GM18502 (cell line): Measurements from ENCODE around the gene GALNT18.

Experiments
- ATAC-seq: cut with Tn5 transposase; IDR thresholded peaks from one replicate; pipeline ENCODE4 v1.9.1; 2021; ENCODE audit warnings: mild to moderate bottlenecking; ENCODE audit not compliant: unreplicated experiment, poor library complexity

GALNT18 gene

DNA sequence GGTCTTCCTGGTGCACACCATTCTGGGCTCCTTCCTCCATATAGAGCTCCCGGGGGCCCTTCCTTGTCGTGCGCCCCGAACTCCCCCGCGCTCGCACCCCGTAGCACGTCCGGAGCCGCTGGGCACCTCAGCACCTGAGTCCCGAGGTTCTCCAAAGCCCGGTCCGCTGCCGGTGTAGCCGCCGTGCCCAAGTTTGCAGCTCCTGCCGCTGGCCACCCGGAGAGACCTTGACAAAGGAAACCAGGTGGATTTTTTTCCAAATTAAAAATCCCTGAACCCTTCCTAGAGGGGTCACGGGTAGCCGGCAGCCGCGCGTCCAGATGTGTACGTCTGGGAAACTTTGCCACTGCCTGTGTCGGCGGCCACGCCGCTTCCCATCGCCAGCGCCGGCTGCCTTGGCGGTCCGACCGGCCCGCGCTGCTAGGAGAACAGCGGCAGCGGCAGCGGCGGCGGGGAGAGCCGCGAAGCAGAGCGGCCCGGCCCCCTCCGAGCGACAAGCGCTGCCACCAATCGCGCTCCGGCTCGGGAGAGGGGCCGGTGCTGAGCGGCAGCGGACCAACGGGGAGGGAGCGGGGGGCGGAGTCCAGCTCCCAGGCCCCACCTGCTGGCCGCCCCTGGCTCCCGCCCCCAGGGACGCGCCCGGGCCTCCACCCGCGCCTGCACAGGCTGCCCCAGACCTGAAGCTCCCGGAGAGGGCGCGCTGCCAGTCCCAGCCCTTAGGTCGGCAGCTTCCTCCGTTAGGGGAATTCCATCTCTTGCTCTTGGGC, at the start of gene GALNT18:
GALNT18 (minus strand) TSS at position 433 of the 767 bp plus-strand sequence.
- ATAC-seq, result peak; percentile 95

DNA sequence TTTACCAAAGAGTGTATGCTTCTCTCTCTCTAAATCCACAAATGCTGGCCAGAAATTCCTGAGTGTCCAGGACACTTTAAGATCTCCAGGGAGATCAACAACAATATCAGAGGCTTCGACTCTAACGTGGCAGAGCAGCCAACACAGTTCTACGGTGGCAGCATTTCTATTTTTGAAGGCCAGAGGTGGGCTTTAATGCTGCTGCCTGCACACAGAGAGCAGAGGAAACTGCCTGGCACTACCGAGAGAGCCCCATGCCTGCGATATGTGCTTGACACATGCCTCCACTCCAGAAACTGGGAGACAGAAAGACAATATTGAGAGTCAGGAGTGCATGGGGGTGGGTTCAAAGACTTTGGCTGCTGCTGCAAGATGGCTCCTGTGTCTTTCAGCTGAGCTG, 48.8 kb upstream of the GALNT18 start:
- ATAC-seq, result no peak

DNA sequence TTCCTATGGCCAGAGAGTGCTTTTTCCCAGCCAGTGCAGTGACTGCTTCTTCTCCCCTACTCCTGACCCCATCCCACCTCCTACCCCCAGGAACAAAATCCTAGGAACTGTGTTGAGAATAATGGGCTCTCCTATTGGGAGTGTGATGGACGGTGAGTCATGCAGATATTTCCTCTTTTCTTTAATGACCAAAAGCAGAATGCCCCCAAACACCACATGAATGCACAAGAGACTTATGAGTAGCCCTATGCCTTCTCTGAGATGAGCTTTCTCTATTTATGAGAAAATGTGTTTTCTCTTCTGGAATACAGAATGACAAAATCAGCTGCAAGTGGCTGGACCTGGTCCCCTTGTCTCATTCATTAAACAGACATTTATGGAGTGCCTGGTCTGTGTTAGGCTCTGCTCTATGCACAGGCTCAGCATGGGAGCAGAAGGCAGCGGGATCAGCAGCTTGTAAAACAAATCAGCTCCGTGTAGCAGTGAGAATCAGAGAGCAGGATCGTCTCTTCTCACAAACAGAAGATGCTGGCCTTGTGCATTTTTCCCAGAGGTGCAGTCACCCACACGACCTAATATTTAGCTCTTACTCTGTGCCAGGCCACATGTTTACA, 47.5 kb upstream of the GALNT18 start:
- no peak for ATAC-seq

DNA sequence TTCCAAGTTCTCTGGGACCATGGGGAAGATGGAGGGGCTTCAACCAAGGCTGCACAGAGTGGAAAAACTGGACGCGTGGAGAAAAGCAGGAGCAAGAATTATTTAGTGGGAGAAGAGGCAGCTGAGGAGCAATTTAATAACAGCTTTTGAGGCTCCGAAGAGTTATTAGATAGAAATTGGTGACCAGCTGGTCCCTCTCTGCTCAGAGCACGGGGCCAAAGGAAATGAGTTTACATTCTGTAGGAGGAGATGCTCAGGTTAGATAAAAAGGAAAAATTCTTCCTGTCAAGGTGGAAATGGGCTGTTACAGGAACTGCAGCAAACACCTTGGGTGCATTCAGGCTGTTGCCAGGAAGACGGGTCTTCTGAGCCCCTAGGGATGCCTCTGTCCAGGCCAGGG, 47.0 kb upstream of the GALNT18 start:
- ATAC-seq, result no peak

DNA sequence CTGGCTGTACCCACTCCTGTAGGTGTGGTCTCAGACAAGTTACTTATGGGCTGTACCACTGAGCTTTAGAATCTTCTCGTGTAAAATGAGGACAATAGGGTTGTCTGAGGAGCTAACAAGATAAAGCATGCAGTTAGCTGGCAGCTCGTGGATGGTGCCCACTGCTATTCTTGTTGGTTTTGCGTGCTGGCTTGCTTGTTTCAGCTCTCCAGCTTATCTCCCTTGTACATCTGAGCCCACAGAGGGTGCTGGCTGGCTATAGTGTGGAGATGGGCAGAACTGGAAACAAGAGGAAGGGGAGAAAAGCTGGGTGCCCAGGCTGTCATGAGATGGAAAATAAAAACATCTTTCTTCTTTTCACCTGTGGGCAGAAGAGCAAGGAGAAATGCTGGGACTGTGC, 46.5 kb upstream of the GALNT18 start:
- ATAC-seq, result no peak

DNA sequence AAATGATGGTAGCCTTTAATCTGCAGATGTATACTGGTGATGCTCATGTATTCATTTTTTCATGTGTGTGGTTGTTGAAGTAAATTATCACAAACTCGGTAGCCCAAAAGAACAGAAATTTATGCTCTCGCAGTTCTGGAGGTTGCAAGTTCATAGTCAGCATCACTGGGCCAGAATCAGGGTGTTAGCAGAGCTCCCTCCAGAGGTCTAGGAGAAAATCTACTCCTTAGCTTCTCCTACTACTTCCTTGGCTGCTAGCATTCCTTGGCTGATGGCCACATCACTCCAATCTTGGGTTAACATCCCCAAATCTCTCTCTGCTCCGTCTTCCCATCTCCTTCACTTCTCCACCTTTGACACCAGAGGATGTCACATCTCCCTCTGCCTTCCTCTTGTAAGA, 45.3 kb upstream of the GALNT18 start:
- no peak for ATAC-seq

DNA sequence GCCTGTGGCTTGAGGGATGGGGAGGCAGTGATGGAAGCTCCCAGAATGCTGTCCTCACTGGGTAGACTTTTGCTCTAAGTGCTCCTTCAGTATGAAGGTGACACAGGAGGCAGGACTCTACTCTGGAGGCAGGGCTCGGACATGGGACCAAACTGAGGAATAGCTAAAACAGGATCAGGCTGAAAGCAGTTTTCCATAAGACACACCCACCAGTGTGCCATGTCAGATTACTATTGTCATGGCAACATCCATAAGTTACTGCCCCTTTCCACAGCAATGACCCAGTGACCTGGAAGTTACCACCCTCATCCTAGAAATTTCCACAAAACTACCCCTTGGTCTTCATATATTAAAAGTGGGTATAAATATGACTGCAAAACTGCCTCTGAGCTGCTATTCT, 43.6 kb upstream of the GALNT18 start:
- ATAC-seq, result no peak

DNA sequence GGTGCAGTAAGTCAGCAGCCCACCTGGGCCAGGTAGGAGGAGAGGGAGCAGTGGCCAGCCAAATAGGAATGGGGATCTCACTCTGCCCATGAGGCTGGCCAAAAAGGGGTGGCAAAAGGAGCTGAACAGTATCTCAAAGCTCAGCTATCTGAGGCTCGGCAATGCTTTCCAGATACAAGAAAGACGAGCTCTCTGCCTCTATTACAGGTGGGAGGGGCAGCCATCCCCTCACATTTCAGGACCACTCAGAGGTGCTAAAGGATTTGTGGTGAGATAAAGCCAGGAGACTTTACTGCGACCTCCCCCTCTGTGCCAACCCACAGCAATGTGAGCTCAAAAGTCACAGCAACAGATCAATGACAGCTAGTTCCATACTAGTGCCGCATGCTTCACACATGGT, 42.1 kb upstream of the GALNT18 start:
- ATAC-seq, result no peak

DNA sequence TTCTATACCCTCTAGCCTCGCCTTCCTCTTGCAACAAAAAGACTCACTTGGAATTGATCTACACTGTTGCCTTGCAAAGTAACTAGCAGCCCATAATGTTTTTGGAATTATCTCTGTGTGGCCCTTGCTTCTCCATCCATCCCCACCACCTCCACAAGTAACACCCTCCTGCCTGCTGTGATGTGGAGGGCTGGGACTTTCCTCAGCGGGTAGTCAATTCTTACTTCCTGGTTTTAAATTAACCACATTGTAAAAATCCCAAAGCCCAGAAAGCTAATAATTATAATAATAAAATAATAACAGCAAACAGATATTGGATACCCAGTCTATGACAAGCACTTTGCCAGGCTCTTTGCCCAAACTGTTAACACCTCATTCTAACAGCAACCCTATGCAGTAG, 40.8 kb upstream of the GALNT18 start:
- no peak for ATAC-seq

DNA sequence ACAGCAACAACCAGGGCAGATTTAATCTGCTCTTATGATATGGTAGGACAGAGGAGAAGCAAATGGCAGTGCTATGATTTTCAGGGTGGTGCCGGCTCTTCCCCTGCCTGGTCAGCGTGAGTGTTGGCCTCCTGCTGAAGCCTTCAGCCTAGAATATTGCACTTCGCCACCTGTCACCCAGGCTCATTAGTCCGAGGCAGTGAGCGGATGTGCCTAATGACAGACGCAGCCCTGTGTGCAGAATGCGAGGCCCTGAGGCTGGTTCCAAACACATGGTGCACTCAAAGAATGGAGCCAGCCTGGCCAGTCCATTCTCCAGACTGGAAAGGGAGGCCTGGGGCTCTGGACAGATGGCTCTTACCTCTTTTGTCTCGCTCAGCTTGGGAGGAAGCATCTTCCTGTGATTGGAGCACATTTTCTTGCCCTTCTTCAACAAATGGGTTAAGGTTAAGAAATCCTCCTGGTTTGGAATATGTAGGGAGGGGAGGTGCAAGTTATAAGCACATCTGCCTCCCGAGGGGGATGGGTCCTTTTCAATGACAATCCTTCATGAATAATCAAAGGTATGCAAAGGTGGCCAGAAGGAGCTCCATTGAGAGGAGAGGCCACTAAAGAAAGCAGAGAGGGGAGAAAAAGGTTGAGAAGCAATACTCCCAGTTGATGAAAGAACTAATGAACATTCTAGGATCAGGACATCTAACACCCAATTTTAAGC, 39.7 kb upstream of the GALNT18 start:
- ATAC-seq, result no peak

DNA sequence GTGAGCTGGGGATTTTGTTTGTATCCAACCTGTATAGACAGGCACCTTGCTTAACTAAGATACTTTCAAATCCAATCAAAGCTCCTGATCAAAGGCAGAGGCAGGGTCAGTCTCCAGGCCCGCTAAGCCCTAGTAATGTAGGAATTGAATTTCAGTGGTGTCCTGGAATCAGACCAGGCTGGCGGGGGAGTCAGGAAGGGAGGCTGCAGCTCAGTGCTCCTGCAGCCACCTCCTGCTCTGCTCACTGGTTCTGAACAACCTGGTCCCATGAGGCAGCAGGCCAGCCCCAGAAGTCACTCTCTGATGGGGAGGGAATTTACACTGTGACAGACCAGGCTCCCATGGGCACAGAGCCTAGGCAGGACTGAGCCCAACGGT, 38.5 kb upstream of the GALNT18 start:
- no peak for ATAC-seq

DNA sequence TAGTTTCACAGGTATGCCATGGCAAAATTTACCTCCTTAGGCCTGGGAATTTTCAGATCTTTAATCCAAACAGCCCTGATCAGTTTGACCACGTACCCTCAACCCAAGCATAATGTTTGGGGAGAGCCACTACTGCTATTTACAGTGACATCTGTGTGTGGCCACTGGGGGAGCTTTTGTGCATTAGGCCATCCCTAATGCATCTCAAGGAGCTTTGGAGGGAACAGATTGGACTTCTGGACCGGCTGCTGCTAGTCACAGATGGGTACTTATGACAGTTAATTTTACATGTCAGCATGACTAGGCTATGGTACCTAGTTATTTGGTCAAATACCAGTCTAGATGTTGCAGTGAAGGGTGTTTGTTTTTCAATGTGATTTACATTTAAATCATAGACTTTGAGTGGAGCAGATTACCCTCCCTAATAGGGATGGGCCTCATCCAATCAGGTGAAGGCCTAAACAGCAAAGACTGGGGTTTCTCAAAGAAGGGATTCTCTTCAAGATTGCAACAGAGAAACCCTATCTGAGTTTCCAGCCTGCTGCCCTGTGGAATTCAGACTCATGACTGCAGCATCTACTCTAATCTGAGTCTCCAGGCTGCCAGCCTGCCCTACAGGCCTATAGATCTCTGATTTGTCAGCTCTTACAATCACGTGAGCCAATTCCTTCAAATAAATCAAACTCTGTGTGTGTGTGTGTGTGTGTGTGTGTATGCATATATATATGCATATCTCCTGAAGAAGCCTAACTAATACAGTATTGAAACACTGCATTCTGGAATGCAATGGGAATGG, 38.0 kb upstream of the GALNT18 start:
- no peak for ATAC-seq

DNA sequence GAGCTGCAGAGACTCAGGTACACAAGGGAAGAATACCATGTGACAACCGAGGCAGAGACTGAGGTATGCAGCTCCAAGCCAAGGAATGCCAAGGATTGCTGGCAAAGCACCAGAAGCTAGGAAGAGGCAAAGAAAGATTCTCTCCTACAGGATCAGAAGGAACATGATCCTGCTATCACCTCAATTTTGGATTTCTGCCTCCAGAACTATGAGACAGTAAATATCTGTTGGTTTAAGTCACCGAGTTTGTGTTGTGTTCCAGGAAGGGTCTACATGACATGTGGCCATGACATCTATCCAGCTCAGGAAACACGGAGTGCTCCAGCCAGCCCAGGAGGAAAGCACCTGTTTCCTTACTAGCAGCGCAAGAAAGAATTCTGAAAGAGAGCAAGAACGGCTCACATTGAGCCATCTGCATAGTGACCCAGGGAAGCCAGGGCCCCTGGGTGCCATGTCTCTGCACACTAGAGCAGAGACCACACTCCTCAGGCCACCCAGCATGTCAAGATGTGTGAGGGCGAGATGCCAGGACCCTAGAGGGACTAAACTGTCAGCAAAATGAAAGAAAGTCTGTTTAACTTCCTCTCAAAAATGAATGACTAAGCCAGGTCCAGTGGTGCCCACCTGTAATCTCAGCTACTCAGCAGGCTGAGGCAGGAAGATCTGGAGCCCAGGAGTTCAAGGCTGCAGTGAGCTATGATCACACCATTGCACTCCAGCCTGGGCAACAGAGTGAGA, 35.6 kb upstream of the GALNT18 start:
- no peak for ATAC-seq

DNA sequence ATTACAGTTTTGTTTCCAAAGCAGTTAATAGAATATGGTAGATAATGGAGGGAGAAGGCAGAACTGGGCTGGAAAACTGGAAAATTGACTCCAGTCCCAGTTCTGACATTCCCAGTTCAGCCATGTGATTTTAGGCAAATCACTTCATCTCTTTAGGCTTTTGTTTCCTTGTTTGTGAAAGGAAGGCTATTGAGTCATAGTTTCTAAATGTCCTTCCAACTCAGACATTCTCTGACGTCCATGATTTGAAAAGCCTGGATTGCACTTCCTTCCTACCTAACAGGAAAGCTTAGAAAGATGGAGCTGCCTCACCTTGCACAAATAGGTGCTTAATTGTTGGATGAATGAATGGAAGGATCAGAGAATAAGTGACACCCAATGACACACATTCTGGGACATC, 19.8 kb upstream of the GALNT18 start:
- no peak for ATAC-seq

DNA sequence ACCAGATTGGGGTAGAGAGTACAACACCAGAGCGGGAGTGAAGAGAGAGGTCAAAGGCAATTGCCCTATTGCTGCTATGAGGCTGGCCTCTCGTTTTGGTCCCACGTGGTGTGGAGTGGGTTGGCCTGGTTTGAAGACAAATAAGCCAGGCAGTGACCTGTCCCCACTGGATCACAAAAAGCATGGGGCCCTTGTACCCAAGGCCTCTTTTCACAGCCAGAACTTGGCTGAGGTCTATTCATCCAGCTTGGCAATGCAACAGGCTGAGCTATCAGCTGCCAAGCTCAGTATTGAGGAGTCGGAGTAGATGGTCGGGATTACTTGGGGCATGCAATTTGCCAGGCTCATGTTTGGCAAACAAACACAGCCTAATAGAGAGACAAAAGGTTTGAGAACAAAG, 19.2 kb upstream of the GALNT18 start:
- ATAC-seq, result no peak

DNA sequence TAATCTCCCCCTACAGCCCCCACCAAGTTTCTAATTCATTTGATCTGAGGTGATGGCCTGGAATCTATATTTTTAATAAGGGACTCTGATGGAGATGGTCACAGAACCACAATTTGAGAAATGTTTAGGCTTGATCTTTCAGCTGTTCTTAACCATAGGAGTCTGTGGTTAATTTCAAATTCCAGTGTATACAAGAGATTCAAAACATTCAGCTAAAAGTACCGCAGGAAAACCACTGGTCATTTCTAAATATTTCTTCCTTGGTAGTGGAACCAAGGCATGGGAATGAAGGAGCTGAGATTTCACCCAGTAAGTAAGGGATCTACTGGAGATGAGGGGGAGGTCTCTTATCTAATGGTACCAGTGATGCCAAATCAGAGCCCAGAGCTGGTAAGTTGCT, 18.3 kb upstream of the GALNT18 start:
- ATAC-seq, result no peak

DNA sequence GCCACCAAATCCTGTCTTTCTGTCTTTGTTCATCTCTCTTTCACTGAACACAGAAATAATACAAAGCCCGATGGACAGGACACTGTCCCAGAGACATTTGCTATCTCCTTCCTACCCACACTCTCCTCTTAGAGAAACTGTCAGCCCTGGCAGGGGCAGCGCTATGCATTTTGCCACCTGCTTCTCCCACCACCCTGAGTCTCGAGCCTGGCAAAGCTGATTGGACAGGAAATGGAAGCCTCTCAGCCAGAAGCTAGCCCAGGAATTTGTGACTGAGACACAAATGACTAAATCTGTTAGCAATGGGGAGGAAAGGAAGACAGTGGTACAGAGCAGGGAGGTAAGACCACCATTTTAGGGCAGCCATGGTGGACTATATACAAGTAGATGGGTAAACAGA, 14.9 kb upstream of the GALNT18 start:
- no peak for ATAC-seq

DNA sequence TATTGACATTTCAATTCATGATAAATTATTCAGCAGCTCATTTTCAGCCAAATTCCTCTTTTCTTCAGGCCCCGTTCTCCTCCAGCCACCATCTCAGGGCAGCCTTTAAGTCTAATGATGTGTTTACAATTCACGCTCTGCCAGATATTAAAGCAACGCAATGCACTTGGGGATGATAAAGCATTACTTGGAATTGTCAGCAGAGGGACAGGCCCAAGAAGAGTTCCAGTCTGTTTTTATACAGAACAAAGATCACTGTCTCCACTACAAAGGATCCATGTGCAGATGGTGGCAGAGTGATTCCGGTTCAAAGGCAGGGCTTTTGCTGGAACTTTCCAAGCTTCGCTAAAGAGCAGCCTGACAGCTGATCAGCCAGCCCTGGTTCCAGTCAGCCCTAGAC, 13.6 kb upstream of the GALNT18 start:
- no peak for ATAC-seq

DNA sequence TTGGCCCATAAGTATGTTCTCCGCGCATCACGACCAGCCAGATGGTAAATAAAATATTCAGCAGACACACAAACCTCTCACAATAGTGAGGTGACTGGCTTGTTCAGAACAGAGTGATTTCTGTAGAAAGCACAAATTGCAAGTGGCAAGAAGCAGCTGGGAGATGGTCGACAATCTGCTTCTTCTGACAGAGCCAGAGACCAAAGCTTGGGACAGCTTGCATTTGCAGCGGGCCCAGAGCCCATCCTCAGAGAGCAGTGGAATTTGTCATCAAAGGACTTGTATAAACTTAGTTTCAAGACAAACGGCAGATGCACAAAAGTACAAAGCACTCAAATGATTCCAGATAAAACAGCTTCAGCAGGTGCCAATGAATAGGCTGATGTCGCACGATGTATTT, 7.6 kb upstream of the GALNT18 start:
- ATAC-seq, result no peak

DNA sequence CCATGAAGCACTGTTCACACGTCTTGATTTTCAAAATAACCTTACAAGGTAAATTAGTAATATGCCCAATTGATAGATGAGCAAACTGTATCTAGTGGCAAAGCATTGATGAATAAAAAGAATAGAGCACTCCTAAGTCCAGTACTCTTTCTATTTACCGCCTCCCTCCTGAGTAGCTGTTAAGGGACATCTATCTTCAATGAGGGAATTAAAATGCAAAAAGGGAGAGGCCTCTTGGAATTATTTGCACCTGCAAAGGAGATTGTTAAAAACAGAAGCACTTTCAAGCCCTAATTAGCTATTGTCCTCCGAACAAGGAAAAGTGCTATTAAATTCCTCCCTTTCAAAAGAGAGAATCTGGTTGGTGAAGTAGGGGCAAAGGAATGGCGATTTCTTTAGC, 6.8 kb upstream of the GALNT18 start:
- no peak for ATAC-seq
